Transverse colon (tissue), 4 donors: ENCODE data around the gene POLD4. TPM values are rescaled to one million over a fixed set of nuclear protein-coding genes. Genes with fewer than 3 reads are reported as not detected.

Experiments
- DNase-seq: peaks from one replicate; pipeline ENCODE4 v3.0.0-alpha.2; 2019
- H3K27ac ChIP-seq, 4 donors: fragments of 200-600 bp; sonication (generic); 2 replicates each; pipeline ENCODE4 v1.5.1; 2016 to 2018; ENCODE audit warnings: inconsistent platforms in 4 of 4
- H3K27me3 ChIP-seq: fragments of 200-600 bp; sonication (generic); 2 replicates; pipeline ENCODE4 v1.5.1; 2017; ENCODE audit warnings: inconsistent platforms
- H3K36me3 ChIP-seq, 4 donors: fragments of 200-600 bp; sonication (generic); 2 replicates each; pipeline ENCODE4 v1.5.1; 2017 to 2019; ENCODE audit warnings: inconsistent platforms in 4 of 4
- H3K4me1 ChIP-seq, 4 donors: fragments of 200-600 bp; sonication (generic); 2 replicates each; pipeline ENCODE4 v1.5.1; 2017 to 2020; ENCODE audit warnings: inconsistent platforms in 4 of 4
- H3K4me3 ChIP-seq, 4 donors: fragments of 200-600 bp; sonication (generic); 1 replicate in 1 of 4; 2 replicates in 3 of 4; pipeline versions ENCODE4 v1.5.1 to v1.6.1; 2017 to 2019; ENCODE audit warnings: inconsistent platforms in 4 of 4
- H3K9me3 ChIP-seq, 2 donors: fragments of 200-600 bp; sonication (generic); 2 replicates each; pipeline ENCODE4 v1.5.1; 2017 to 2019; ENCODE audit warnings: inconsistent platforms in 2 of 2
- CTCF ChIP-seq, 5 experiments: fragments of 200-600 bp in 3 of 5; fragments of 450-650 bp in 2 of 5; sonication (generic) in 3 of 5; IDR thresholded peaks; 1 replicate in 2 of 5; 2 replicates in 3 of 5; pipeline ENCODE4 v1.5.1; 2016 to 2017; ENCODE audit warnings: antibody characterized with exemption in 5 of 5, inconsistent platforms in 3 of 5, mild to moderate bottlenecking in 2 of 5, moderate library complexity in 1 of 5
- EP300 ChIP-seq: sonication (generic); formaldehyde crosslinking; IDR thresholded peaks from one replicate; pipeline ENCODE4 v1.6.1; 2017; ENCODE audit warnings: antibody characterized with exemption, low read depth
- POLR2A ChIP-seq: fragments of 450-650 bp; IDR thresholded peaks from one replicate; pipeline ENCODE4 v1.6.1; 2016; ENCODE audit warnings: antibody characterized with exemption, mild to moderate bottlenecking, moderate library complexity
- POLR2AphosphoS5 ChIP-seq, 3 donors: sonication (generic); formaldehyde crosslinking; IDR thresholded peaks; one replicate each; pipeline ENCODE4 v1.6.1; 2016; ENCODE audit warnings: antibody characterized with exemption in 3 of 3
- WGBS, 2 donors: methylation state at CpG; one replicate each; pipeline ENCODE4 v1.1.5; 2018; ENCODE audit warnings: low coverage in 1 of 2; 5-methylcytosine and 5-hydroxymethylcytosine counted together
- in situ Hi-C, 4 donors: fragments of 200-750 bp; cut with MboI; loops; one replicate each; pipeline versions ENCODE4 v1.15.0 to v1.15.1; 2017; ENCODE audit warnings: low sequenced_read_pairs in 3 of 4, low pct_ligation_motif_present in 1 of 4, low pct_unique_long_range_greater_than_20kb in 1 of 4
- intact Hi-C: fragments of 100-400 bp; cut with DNase I; formaldehyde crosslinking; loops from one replicate; pipeline ENCODE4 v1.15.1; 2023; ENCODE audit warnings: low total_unique reads
- total RNA-seq, 4 donors: library from RNA; depleted of rRNA; stranded (reverse); fragments of >200 nt; gene quantifications; one replicate each; pipeline ENCODE4 v1.1.0, GENCODE V29; 2016

POLD4 gene
- total RNA-seq, 4 donors from 2014 or later, result 261 to 372 (median 319) TPM

GRCh38 chr11:67397986-67398660 lies 44.8 kb upstream of the POLD4 start:
- H3K36me3 ChIP-seq, result peaks cover 0 to 24% (median 9%) of the 10 kb centered on the region in 4 donors
- no peak overlapping the region for H3K4me3 ChIP-seq
- intact Hi-C loops (no loop called here), in situ Hi-C loops (loop anchor here in 3 of 4 donors (10.0 to 25.0 kb wide), 2 partner anchors 87 to 136 kb away; partner anchors contain the start of genes AIP (in 2 of the 3) and GRK2 (in 1 of the 3))
- H3K9me3 ChIP-seq, result no peaks in the 10 kb centered on the region
- no peak for TF ChIP-seq EP300
- no peak for TF ChIP-seq POLR2A
- TF ChIP-seq POLR2AphosphoS5 (IDR thresholded peaks at IDR 0.05), result no peak
- TF ChIP-seq CTCF (IDR thresholded peaks at IDR 0.05), result no peak
- no peaks in the 10 kb centered on the region for H3K27me3 ChIP-seq
- DNase-seq, result no peak
- H3K4me1 ChIP-seq, result peaks cover 20 to 42% (median 31%) of the 10 kb centered on the region in 4 donors
- WGBS, 2 donors, result 78% methylated on average over 23 of the region's 24 CpGs; no CpG with 5 or more reads in 1 of the 2 donors
- H3K27ac ChIP-seq, result no peak overlapping the region

GRCh38 chr11:67397536-67397935 lies 44.2 kb upstream of the POLD4 start:
- Histone ChIP-seq H3K4me3 (no peak overlapping the region), H3K27ac (no peak overlapping the region), H3K36me3 (peaks cover 0 to 24% (median 9%) of the 10 kb centered on the region in 4 donors), H3K27me3 (no peaks in the 10 kb centered on the region), H3K4me1 (peaks cover 23 to 46% (median 32%) of the 10 kb centered on the region in 4 donors), H3K9me3 (no peaks in the 10 kb centered on the region)
- DNase-seq, result no peak
- WGBS, 2 donors, result 82% methylated on average over 6 of the region's 6 CpGs; no CpG with 5 or more reads in 1 of the 2 donors
- TF ChIP-seq POLR2A, result peak; percentile 10
- no peak for TF ChIP-seq EP300
- no peak for TF ChIP-seq CTCF (IDR thresholded peaks at IDR 0.05)
- no peak for TF ChIP-seq POLR2AphosphoS5 (IDR thresholded peaks at IDR 0.05)
- intact Hi-C loops (no loop called here), in situ Hi-C loops (loop anchor here in 3 of 4 donors (10.0 to 25.0 kb wide), 2 partner anchors 87 to 135 kb away; partner anchors contain the start of genes AIP (in 2 of the 3) and GRK2 (in 1 of the 3))

GRCh38 chr11:67396587-67397389 lies 43.4 kb upstream of the POLD4 start:
- H3K4me3 ChIP-seq, result no peak overlapping the region
- no peak for TF ChIP-seq POLR2A
- TF ChIP-seq POLR2AphosphoS5 (IDR thresholded peaks at IDR 0.05), result peak in 1 of 3 donors; percentile 21
- intact Hi-C loops, result no loop called here
- DNase-seq, result no peak
- peaks cover 19 to 43% (median 30%) of the 10 kb centered on the region in 4 donors for H3K4me1 ChIP-seq
- no peaks in the 10 kb centered on the region for H3K27me3 ChIP-seq
- H3K9me3 ChIP-seq, result no peaks in the 10 kb centered on the region
- in situ Hi-C loops, result loop anchor here in 3 of 4 donors (10.0 to 25.0 kb wide), 2 partner anchors 88 to 134 kb away; partner anchors contain the start of genes AIP (in 2 of the 3) and GRK2 (in 1 of the 3)
- H3K36me3 ChIP-seq, result peaks cover 0 to 24% (median 9%) of the 10 kb centered on the region in 4 donors
- WGBS, 2 donors, result 58 to 100% methylated on average over 1 to 13 of the region's 13 CpGs
- no peak overlapping the region for H3K27ac ChIP-seq

- in situ Hi-C loops, result loop anchor here in 3 of 4 donors (10.0 to 25.0 kb wide), 2 partner anchors 89 to 134 kb away; partner anchors contain the start of genes AIP (in 2 of the 3) and GRK2 (in 1 of the 3)
- DNase-seq, result no peak
- WGBS, 2 donors, result 89% methylated on average over 7 of the region's 7 CpGs; no CpG with 5 or more reads in 1 of the 2 donors
Observed at GRCh38 chr11:67396259-67396581, 42.9 kb upstream of the POLD4 start.

More at GRCh38 chr11:67396259-67396581, 42.9 kb upstream of the POLD4 start:
- H3K9me3 ChIP-seq, result no peaks in the 10 kb centered on the region
- H3K36me3 ChIP-seq, result peaks cover 0 to 24% (median 9%) of the 10 kb centered on the region in 4 donors
- TF ChIP-seq POLR2AphosphoS5 (IDR thresholded peaks at IDR 0.05), result no peak
- no peak for TF ChIP-seq CTCF (IDR thresholded peaks at IDR 0.05)
- TF ChIP-seq POLR2A, result no peak
- TF ChIP-seq EP300, result no peak
- H3K4me1 ChIP-seq, result peaks cover 19 to 43% (median 31%) of the 10 kb centered on the region in 4 donors
- no peak overlapping the region for H3K27ac ChIP-seq
- no peaks in the 10 kb centered on the region for H3K27me3 ChIP-seq
- intact Hi-C loops, result no loop called here
- H3K4me3 ChIP-seq, result no peak overlapping the region
